HG03196 (cell line): ENCODE measurements around the gene FAM83D.

Experiments used
- ATAC-seq: cut with Tn5 transposase; IDR thresholded peaks from one replicate; pipeline ENCODE4 v1.9.1; 2021; ENCODE audit not compliant: unreplicated experiment

Gene FAM83D

GRCh38 chr20:38894091-38894847 lies 31.9 kb upstream of the FAM83D start:
- ATAC-seq, result no peak

- ATAC-seq, result no peak
These were observed 30.9 kb upstream of the FAM83D start for GRCh38 chr20:38895098-38895949.

GRCh38 chr20:38896009-38896594 lies 30.1 kb upstream of the FAM83D start:
- no peak for ATAC-seq

GRCh38 chr20:38897267-38897666 lies 28.9 kb upstream of the FAM83D start:
- ATAC-seq, result no peak

GRCh38 chr20:38900606-38901005 lies 25.6 kb upstream of the FAM83D start:
- ATAC-seq, result no peak

GRCh38 chr20:38902601-38903000 lies 23.6 kb upstream of the FAM83D start:
- ATAC-seq, result no peak

- no peak for ATAC-seq
These were observed 22.9 kb upstream of the FAM83D start for GRCh38 chr20:38903335-38903734.

- ATAC-seq, result no peak
These were observed 20.8 kb upstream of the FAM83D start for GRCh38 chr20:38905375-38905774.

GRCh38 chr20:38907918-38908677 lies 18.1 kb upstream of the FAM83D start:
- no peak for ATAC-seq

- no peak for ATAC-seq
These were observed 10.9 kb upstream of the FAM83D start for GRCh38 chr20:38915355-38915754.

GRCh38 chr20:38917657-38918056 lies 8.6 kb upstream of the FAM83D start:
- no peak for ATAC-seq

GRCh38 chr20:38918172-38918571 lies 8.0 kb upstream of the FAM83D start:
- no peak for ATAC-seq

GRCh38 chr20:38919683-38920082 lies 6.5 kb upstream of the FAM83D start:
- ATAC-seq, result no peak

GRCh38 chr20:38920411-38920810 lies 5.8 kb upstream of the FAM83D start:
- no peak for ATAC-seq

GRCh38 chr20:38920851-38921250 lies 5.4 kb upstream of the FAM83D start:
- ATAC-seq, result no peak

- no peak for ATAC-seq
These were observed 1.5 kb upstream of the FAM83D start for GRCh38 chr20:38924718-38925117.

- no peak for ATAC-seq
These were observed 858 bp downstream of the FAM83D start for GRCh38 chr20:38926934-38927616.

GRCh38 chr20:38927902-38928578 lies 1.8 kb downstream of the FAM83D start:
- ATAC-seq, result no peak

GRCh38 chr20:38930242-38930569 lies 4.0 kb downstream of the FAM83D start:
- no peak for ATAC-seq

GRCh38 chr20:38931984-38932383 lies 5.8 kb downstream of the FAM83D start:
- ATAC-seq, result no peak
